Esophagus muscularis mucosa (tissue), 4 donors: ENCODE measurements around the gene NFYB. TPM values are rescaled to one million over a fixed set of nuclear protein-coding genes. Genes with fewer than 3 reads are reported as not detected.

ENCODE experiments used
- DNase-seq: peaks from one replicate; pipeline ENCODE4 v3.0.0-alpha.2; 2017; ENCODE audit errors: extremely low spot score
- H3K27ac ChIP-seq, 4 donors: fragments of 200-600 bp; sonication (generic); replicated peaks in 1 of 4; 1 replicate in 3 of 4; 2 replicates in 1 of 4; pipeline ENCODE4 v1.5.1; 2016 to 2019; ENCODE audit warnings: mild to moderate bottlenecking in 1 of 4
- H3K27me3 ChIP-seq, 4 donors: fragments of 200-600 bp; sonication (generic); one replicate each; pipeline versions ENCODE4 v1.5.1 to v1.6.0; 2016 to 2019
- H3K36me3 ChIP-seq, 4 donors: fragments of 200-600 bp; sonication (generic); one replicate each; pipeline ENCODE4 v1.5.1; 2016 to 2019
- H3K4me1 ChIP-seq, 4 donors: fragments of 200-600 bp; sonication (generic); one replicate each; pipeline ENCODE4 v1.5.1; 2016 to 2019
- H3K4me3 ChIP-seq, 4 donors: fragments of 200-600 bp; sonication (generic); 1 replicate in 2 of 4; 2 replicates in 2 of 4; pipeline ENCODE4 v1.5.1; 2016 to 2019; ENCODE audit warnings: mild to moderate bottlenecking in 4 of 4, moderate library complexity in 1 of 4
- H3K9me3 ChIP-seq, 4 donors: fragments of 200-600 bp; sonication (generic); 1 replicate in 3 of 4; 2 replicates in 1 of 4; pipeline ENCODE4 v1.5.1; 2016 to 2019
- CTCF ChIP-seq, 3 experiments: fragments of 200-600 bp in 2 of 3; fragments of 450-650 bp in 1 of 3; sonication (generic) in 2 of 3; IDR thresholded peaks; one replicate each; pipeline ENCODE4 v1.5.1; 2017 to 2019; ENCODE audit warnings: antibody characterized with exemption in 3 of 3, mild to moderate bottlenecking in 2 of 3, moderate library complexity in 1 of 3
- EP300 ChIP-seq: sonication (generic); formaldehyde crosslinking; IDR thresholded peaks from one replicate; pipeline ENCODE4 v1.6.1; 2017; ENCODE audit warnings: antibody characterized with exemption
- POLR2A ChIP-seq: fragments of 450-650 bp; IDR thresholded peaks from one replicate; pipeline ENCODE4 v1.6.1; 2017; ENCODE audit warnings: antibody characterized with exemption, moderate library complexity, mild to moderate bottlenecking, low read depth
- POLR2AphosphoS5 ChIP-seq, 2 donors: sonication (generic); formaldehyde crosslinking; IDR thresholded peaks; one replicate each; pipeline ENCODE4 v1.6.1; 2017; ENCODE audit warnings: antibody characterized with exemption in 2 of 2
- WGBS: methylation state at CpG from one replicate; pipeline ENCODE4 v1.1.5; 2018; 5-methylcytosine and 5-hydroxymethylcytosine counted together
- intact Hi-C: fragments of 100-400 bp; cut with DNase I; formaldehyde crosslinking; loops from one replicate; pipeline ENCODE4 v1.15.1; 2023
- total RNA-seq, 4 donors: library from RNA; depleted of rRNA; stranded (reverse); fragments of >200 nt; gene quantifications; one replicate each; pipeline versions ENCODE4 v1.1.0 to v1.2.1, GENCODE V29; 2016

The NFYB gene
- 10 to 100 TPM; 67.7 to 90.9 (median 82.4) TPM for total RNA-seq

GRCh38 chr12:104137902-104138796, at the start of gene NFYB:
NFYB (minus strand) TSS chr12:104138210; CDS start chr12:104135453, 2,757 bp downstream.
- DNase-seq = peak; percentile 98
- TF ChIP-seq CTCF (IDR thresholded peaks at IDR 0.05) (no peak), EP300 (no peak), POLR2AphosphoS5 (IDR thresholded peaks at IDR 0.05) (peak; percentile 83 to 85), POLR2A (peak; percentile 20)
- Histone ChIP-seq H3K27me3 (no peaks in the 10 kb centered on the region), H3K4me3 (peak within 1 kb of the TSS; percentile 78 to 86 (median 84)), H3K4me1 (peaks cover 24 to 53% (median 51%) of the 10 kb centered on the region in 4 donors), H3K36me3 (peaks cover 0 to 12% (median 6%) of the 10 kb centered on the region in 4 donors), H3K27ac (peak within 1 kb of the TSS; percentile 94 to 97 (median 95)), H3K9me3 (no peaks in the 10 kb centered on the region)
- WGBS = 10% methylated on average over 26 of the region's 111 CpGs
- intact Hi-C loops = loop anchor here (2.0 to 10.0 kb wide), 2 partner anchors 39 to 77 kb away; partner anchors contain the start of gene TXNRD1

GRCh38 chr12:104187446-104188155, 49.6 kb upstream of the NFYB start:
- Histone ChIP-seq H3K4me1 (peaks cover 0 to 19% (median 17%) of the 10 kb centered on the region in 4 donors), H3K4me3 (no peak overlapping the region), H3K27me3 (no peaks in the 10 kb centered on the region), H3K27ac (no peak overlapping the region), H3K36me3 (no peaks in the 10 kb centered on the region), H3K9me3 (peaks cover 0 to 22% (median 6%) of the 10 kb centered on the region in 4 donors)
- TF ChIP-seq CTCF (IDR thresholded peaks at IDR 0.05) = no peak
- TF ChIP-seq EP300 = no peak
- TF ChIP-seq POLR2AphosphoS5 (IDR thresholded peaks at IDR 0.05) = no peak
- TF ChIP-seq POLR2A = no peak
- no peak for DNase-seq
- WGBS = 96% methylated on average over 18 of the region's 18 CpGs
- intact Hi-C loops = no loop called here

DNA sequence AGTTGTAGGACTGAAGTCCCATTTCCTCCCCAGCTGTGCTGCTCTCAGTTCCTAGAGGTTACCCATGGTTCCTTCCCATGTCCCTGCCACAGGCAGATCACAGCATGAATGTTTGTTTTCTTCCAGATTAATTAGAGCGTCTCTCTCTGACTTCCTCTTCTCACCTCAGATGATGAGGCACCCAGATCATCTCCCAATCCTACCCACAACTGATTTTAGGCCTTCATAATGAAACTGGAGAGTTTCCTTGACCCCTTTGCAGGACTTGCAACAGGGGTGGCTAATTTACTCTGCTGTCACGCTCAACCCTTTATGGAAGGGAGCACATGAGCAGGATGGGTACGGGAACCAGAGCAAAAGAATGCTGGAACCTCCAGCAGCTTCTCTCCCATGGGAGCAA, 45.4 kb upstream of the NFYB start:
- H3K36me3 ChIP-seq = no peaks in the 10 kb centered on the region
- 93% methylated on average over 3 of the region's 3 CpGs for WGBS
- H3K4me1 ChIP-seq = peaks cover 19 to 61% (median 58%) of the 10 kb centered on the region in 4 donors
- TF ChIP-seq EP300 (no peak), POLR2AphosphoS5 (IDR thresholded peaks at IDR 0.05) (no peak), CTCF (IDR thresholded peaks at IDR 0.05) (no peak), POLR2A (no peak)
- H3K27ac ChIP-seq = peak overlapping the region; percentile 79 to 91 (median 86)
- intact Hi-C loops = loop anchor here (5.0 kb wide), 1 partner anchor 34 kb away; the partner anchor contains the start of gene TXNRD1
- H3K9me3 ChIP-seq = peaks cover 0 to 22% (median 6%) of the 10 kb centered on the region in 4 donors
- DNase-seq = no peak
- H3K27me3 ChIP-seq = no peaks in the 10 kb centered on the region
- H3K4me3 ChIP-seq = no peak overlapping the region

DNA sequence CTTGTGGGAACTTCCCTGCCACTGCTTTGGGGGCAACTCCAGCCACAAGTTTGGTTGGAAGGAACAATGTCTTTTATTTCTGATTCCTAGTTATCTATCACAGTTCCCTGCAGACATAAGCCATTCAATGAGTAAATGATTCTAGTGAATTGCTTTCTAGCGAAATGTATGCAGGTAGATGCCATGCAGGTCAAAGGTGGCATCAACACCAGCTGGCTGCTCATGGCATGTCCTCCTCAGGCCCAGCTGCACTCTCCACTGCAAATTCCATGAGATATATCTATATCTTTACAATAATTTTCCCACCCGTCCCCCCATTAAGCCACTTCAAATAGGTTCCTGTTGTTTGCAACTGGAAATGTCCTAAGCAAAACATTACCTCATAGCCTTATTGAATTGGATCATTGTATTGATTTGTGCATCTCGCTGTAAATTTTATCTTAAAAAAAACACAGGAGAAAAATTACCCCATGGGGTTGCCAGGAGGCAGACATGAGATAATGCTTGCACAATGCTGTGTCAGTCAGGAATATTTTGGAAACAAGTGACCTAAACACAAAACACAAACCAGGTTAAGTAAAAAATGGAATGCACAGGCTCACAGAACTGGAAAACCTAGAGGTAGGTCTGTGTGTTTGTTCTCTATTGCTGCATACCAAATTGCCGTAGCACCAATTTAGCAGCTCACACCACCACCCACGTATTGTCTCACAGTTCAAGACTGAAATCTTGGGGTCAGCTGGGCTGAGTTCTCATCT, 44.8 kb upstream of the NFYB start:
- H3K27ac ChIP-seq = peak overlapping the region; percentile 79 to 91 (median 86)
- DNase-seq = no peak
- no peak overlapping the region for H3K4me3 ChIP-seq
- no peaks in the 10 kb centered on the region for H3K27me3 ChIP-seq
- intact Hi-C loops = loop anchor here (5.0 kb wide), 1 partner anchor 35 kb away; the partner anchor contains the start of gene TXNRD1
- 94% methylated on average over 5 of the region's 5 CpGs for WGBS
- peaks cover 25 to 67% (median 65%) of the 10 kb centered on the region in 4 donors for H3K4me1 ChIP-seq
- no peak for TF ChIP-seq EP300
- TF ChIP-seq POLR2AphosphoS5 (IDR thresholded peaks at IDR 0.05) = no peak
- TF ChIP-seq POLR2A = no peak
- no peaks in the 10 kb centered on the region for H3K36me3 ChIP-seq
- peaks cover 0 to 18% (median 6%) of the 10 kb centered on the region in 4 donors for H3K9me3 ChIP-seq
